Body of pancreas (tissue), 4 donors: ENCODE measurements around the gene AGO3. TPM values are rescaled to one million over a fixed set of nuclear protein-coding genes. Genes with fewer than 3 reads are reported as not detected.
A peak's percentile ranks its signal among the peaks of the same experiment; 100 is the strongest.

ENCODE experiments used
- ATAC-seq: fragments of 150-250 bp; one replicate; pipeline ENCODE4 v1.9.1; 2016
- DNase-seq, 4 donors: peaks; one replicate each; pipeline ENCODE4 v3.0.0-alpha.2; 2019
- H3K27ac ChIP-seq, 4 donors: fragments of 200-600 bp; sonication (generic); 1 replicate in 3 of 4; 2 replicates in 1 of 4; pipeline versions ENCODE4 v1.5.1 to v1.6.1; 2016 to 2019; ENCODE audit warnings: mild to moderate bottlenecking in 1 of 4, mixed read lengths in 1 of 4, moderate library complexity in 1 of 4
- H3K27me3 ChIP-seq, 2 donors: fragments of 200-600 bp; sonication (generic); one replicate each; pipeline ENCODE4 v1.6.0; 2016; ENCODE audit warnings: mild to moderate bottlenecking in 1 of 2
- H3K36me3 ChIP-seq, 2 donors: fragments of 200-600 bp; sonication (generic); replicated peaks in 1 of 2; 2 replicates each; pipeline ENCODE4 v1.5.1; 2016; ENCODE audit warnings: low read depth in 2 of 2; ENCODE audit not compliant: insufficient read depth in 1 of 2
- H3K4me1 ChIP-seq: fragments of 200-600 bp; sonication (generic); one replicate; pipeline ENCODE4 v1.6.0; 2016
- H3K4me3 ChIP-seq, 2 donors: fragments of 200-600 bp; sonication (generic); 1 replicate in 1 of 2; 2 replicates in 1 of 2; pipeline ENCODE4 v1.5.1; 2016 to 2019
- H3K9me3 ChIP-seq, 3 donors: fragments of 200-600 bp; sonication (generic); 1 replicate in 2 of 3; 2 replicates in 1 of 3; pipeline ENCODE4 v1.5.1; 2016
- POLR2A ChIP-seq, 3 donors: fragments of 450-650 bp; IDR thresholded peaks; one replicate each; pipeline ENCODE4 v1.6.1; 2016; ENCODE audit warnings: antibody characterized with exemption in 3 of 3, mild to moderate bottlenecking in 2 of 3
- WGBS, 2 donors: methylation state at CpG; one replicate each; pipeline ENCODE4 v1.1.5; 2017; 5-methylcytosine and 5-hydroxymethylcytosine counted together
- intact Hi-C: fragments of 100-400 bp; cut with DNase I; formaldehyde crosslinking; loops from one replicate; pipeline ENCODE4 v1.15.1; 2023
- total RNA-seq, 2 donors: library from RNA; depleted of rRNA; stranded (reverse); fragments of >200 nt; gene quantifications; one replicate each; pipeline ENCODE4 v1.1.0, GENCODE V29; 2016
- TF ChIP-seq, protein P1 (sequence below), 7 experiments: fragments of 450-650 bp in 4 of 7; fragments of 200-600 bp in 3 of 7; sonication (generic) in 3 of 7; IDR thresholded peaks; one replicate each; pipeline ENCODE4 v1.5.1; 2016 to 2019; ENCODE audit warnings: antibody characterized with exemption in 7 of 7

Gene AGO3
- total RNA-seq, 2 donors from 2014 or later: 10.9 to 12.2 TPM

GRCh38 chr1:36099681-36100341 lies 168.9 kb downstream of the AGO3 start:
- Histone ChIP-seq H3K9me3 (no peaks in the 10 kb centered on the region), H3K4me3 (no peak overlapping the region), H3K27ac (no peak overlapping the region), H3K4me1 (peaks cover 6% of the 10 kb centered on the region), H3K27me3 (no peaks in the 10 kb centered on the region), H3K36me3 (peaks cover 0 to 2% of the 10 kb centered on the region in 2 donors)
- peak; percentile 86 for ATAC-seq
- WGBS, 2 donors: 16 to 20% methylated on average over 9 to 18 of the region's 18 CpGs
- TF ChIP-seq, protein P1, sequence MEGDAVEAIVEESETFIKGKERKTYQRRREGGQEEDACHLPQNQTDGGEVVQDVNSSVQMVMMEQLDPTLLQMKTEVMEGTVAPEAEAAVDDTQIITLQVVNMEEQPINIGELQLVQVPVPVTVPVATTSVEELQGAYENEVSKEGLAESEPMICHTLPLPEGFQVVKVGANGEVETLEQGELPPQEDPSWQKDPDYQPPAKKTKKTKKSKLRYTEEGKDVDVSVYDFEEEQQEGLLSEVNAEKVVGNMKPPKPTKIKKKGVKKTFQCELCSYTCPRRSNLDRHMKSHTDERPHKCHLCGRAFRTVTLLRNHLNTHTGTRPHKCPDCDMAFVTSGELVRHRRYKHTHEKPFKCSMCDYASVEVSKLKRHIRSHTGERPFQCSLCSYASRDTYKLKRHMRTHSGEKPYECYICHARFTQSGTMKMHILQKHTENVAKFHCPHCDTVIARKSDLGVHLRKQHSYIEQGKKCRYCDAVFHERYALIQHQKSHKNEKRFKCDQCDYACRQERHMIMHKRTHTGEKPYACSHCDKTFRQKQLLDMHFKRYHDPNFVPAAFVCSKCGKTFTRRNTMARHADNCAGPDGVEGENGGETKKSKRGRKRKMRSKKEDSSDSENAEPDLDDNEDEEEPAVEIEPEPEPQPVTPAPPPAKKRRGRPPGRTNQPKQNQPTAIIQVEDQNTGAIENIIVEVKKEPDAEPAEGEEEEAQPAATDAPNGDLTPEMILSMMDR (IDR thresholded peaks at IDR 0.05): peak; percentile 73 to 89 (median 87)
- no peak for TF ChIP-seq POLR2A (IDR thresholded peaks at IDR 0.05)
- DNase-seq: peak; percentile 76 to 86 (median 82)
- intact Hi-C loops: loop anchor here (5.0 to 10.0 kb wide), 4 partner anchors 45 to 315 kb away; partner anchors contain the start of gene TRAPPC3

- no peaks in the 10 kb centered on the region for H3K9me3 ChIP-seq
Measured at GRCh38 chr1:36100376-36100775, 169.5 kb downstream of the AGO3 start.

GRCh38 chr1:36101546-36101945 lies 170.6 kb downstream of the AGO3 start:
- Histone ChIP-seq H3K4me1 (peaks cover 6% of the 10 kb centered on the region), H3K9me3 (no peaks in the 10 kb centered on the region), H3K27me3 (no peaks in the 10 kb centered on the region), H3K27ac (no peak overlapping the region), H3K4me3 (no peak overlapping the region), H3K36me3 (no peaks in the 10 kb centered on the region)
- intact Hi-C loops: loop anchor here (5.0 kb wide), 1 partner anchor 191 kb away; no protein-coding TSS in a partner anchor
- TF ChIP-seq, protein P1 (IDR thresholded peaks at IDR 0.05): no peak
- TF ChIP-seq POLR2A (IDR thresholded peaks at IDR 0.05): no peak
- ATAC-seq: no peak
- WGBS, 2 donors: 96 to 98% methylated on average over 5 of the region's 5 CpGs
- no peak for DNase-seq

More at GRCh38 chr1:36100376-36100775, 169.5 kb downstream of the AGO3 start:
- Histone ChIP-seq H3K36me3 (no peaks in the 10 kb centered on the region), H3K4me1 (peaks cover 6% of the 10 kb centered on the region), H3K4me3 (no peak overlapping the region), H3K27ac (no peak overlapping the region), H3K27me3 (no peaks in the 10 kb centered on the region)
- intact Hi-C loops: loop anchor here (5.0 kb wide), 1 partner anchor 192 kb away; no protein-coding TSS in a partner anchor
- ATAC-seq (no peak), DNase-seq (no peak)
- TF ChIP-seq POLR2A (IDR thresholded peaks at IDR 0.05): no peak
- TF ChIP-seq, protein P1 (IDR thresholded peaks at IDR 0.05): no peak
- WGBS, 2 donors: 55 to 73% methylated on average over 6 of the region's 6 CpGs

- ATAC-seq (no peak), DNase-seq (no peak)
- H3K27me3 ChIP-seq: no peaks in the 10 kb centered on the region
- H3K27ac ChIP-seq: no peak overlapping the region
- TF ChIP-seq POLR2A (IDR thresholded peaks at IDR 0.05): no peak
- TF ChIP-seq, protein P1 (IDR thresholded peaks at IDR 0.05): no peak
- no peak overlapping the region for H3K4me3 ChIP-seq
- intact Hi-C loops: no loop called here
- no peaks in the 10 kb centered on the region for H3K4me1 ChIP-seq
- no peaks in the 10 kb centered on the region for H3K36me3 ChIP-seq
- WGBS, 2 donors: 41% methylated on average over 5 of the region's 5 CpGs
- H3K9me3 ChIP-seq: no peaks in the 10 kb centered on the region
Measured at GRCh38 chr1:36106269-36106668, 175.4 kb downstream of the AGO3 start.

DNA sequence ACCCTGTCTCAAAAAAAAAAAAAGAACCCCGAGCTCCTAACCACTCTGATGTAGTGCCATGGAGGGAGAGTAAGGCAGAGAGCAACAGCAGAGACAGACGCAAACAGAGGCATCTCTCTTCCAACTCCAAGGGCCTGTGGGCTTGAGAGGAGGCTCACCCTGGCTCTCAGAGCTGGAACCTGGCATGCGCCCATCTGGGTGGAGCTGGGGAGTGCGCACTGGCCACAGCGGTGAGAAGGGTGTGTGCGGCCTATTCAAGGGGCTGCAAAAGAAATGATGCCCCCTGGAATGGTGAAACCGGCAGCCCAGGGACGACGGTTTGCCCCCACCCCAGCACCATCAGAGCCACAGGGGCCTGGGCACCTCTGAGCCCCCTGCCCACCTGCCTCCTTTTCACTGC lies 176.5 kb downstream of the AGO3 start:
- DNase-seq (no peak), ATAC-seq (no peak)
- TF ChIP-seq POLR2A (IDR thresholded peaks at IDR 0.05): no peak
- TF ChIP-seq, protein P1 (IDR thresholded peaks at IDR 0.05): no peak
- H3K4me3 ChIP-seq: no peak overlapping the region
- no peaks in the 10 kb centered on the region for H3K36me3 ChIP-seq
- intact Hi-C loops: no loop called here
- no peak overlapping the region for H3K27ac ChIP-seq
- no peaks in the 10 kb centered on the region for H3K9me3 ChIP-seq
- WGBS, 2 donors: 72 to 85% methylated on average over 5 to 9 of the region's 9 CpGs
- no peaks in the 10 kb centered on the region for H3K4me1 ChIP-seq
- H3K27me3 ChIP-seq: no peaks in the 10 kb centered on the region
